Glutamatergic neuron (in vitro differentiated cells): ENCODE data around the gene TMEM38A. TPM values are rescaled to one million over a fixed set of nuclear protein-coding genes. Genes with fewer than 3 reads are reported as not detected.

Source experiments
- DNase-seq: peaks from one replicate; pipeline ENCODE4 v3.0.0; 2022
- H3K27ac Mint-ChIP-seq: one replicate; pipeline ENCODE4 v1.8.0; 2020; ENCODE audit warnings: mild to moderate bottlenecking, mixed read lengths, inconsistent platforms; ENCODE audit not compliant: unreplicated experiment
- H3K27me3 Mint-ChIP-seq: one replicate; pipeline ENCODE4 v1.8.0; 2020; ENCODE audit warnings: mild to moderate bottlenecking, moderate library complexity, mixed read lengths, inconsistent platforms; ENCODE audit not compliant: unreplicated experiment
- H3K36me3 Mint-ChIP-seq: one replicate; pipeline ENCODE4 v1.8.0; 2020; ENCODE audit warnings: mild to moderate bottlenecking, mixed read lengths, inconsistent platforms; ENCODE audit not compliant: unreplicated experiment
- H3K4me1 Mint-ChIP-seq: one replicate; pipeline ENCODE4 v1.8.0; 2020; ENCODE audit warnings: mild to moderate bottlenecking, low read depth, mixed read lengths, inconsistent platforms; ENCODE audit not compliant: unreplicated experiment
- H3K4me3 Mint-ChIP-seq: one replicate; pipeline ENCODE4 v1.8.0; 2020; ENCODE audit warnings: mild to moderate bottlenecking, mixed read lengths, inconsistent platforms; ENCODE audit not compliant: unreplicated experiment
- H3K9me3 Mint-ChIP-seq: one replicate; pipeline ENCODE4 v1.8.0; 2020; ENCODE audit warnings: mild to moderate bottlenecking, moderate library complexity, mixed read lengths, inconsistent platforms; ENCODE audit not compliant: unreplicated experiment
- CTCF ChIP-seq: fragments of 200-600 bp; sonication (generic); IDR thresholded peaks from one replicate; pipeline ENCODE4 v1.5.0; 2021; ENCODE audit not compliant: partially characterized antibody, unreplicated experiment
- total RNA-seq: library from RNA; stranded (reverse); fragmentation: NEBNext Ultra II Directional; extraction: Animal tissue kit (Norgen Biotek cat#: 25700); gene quantifications from one replicate; pipeline ENCODE4 v1.2.1, GENCODE V29; 2021; ENCODE audit not compliant: unreplicated experiment

Gene TMEM38A
- total RNA-seq, 1 donor from 2014 or later, result 7.1 TPM

GRCh38 chr19:16736709-16737108 is 75.8 kb downstream of the TMEM38A start:
- Mint-ChIP-seq H3K4me1 (no peaks in the 10 kb centered on the region), H3K27ac (no peak overlapping the region), H3K9me3 (peaks cover 1% of the 10 kb centered on the region), H3K27me3 (no peaks in the 10 kb centered on the region), H3K4me3 (no peak overlapping the region), H3K36me3 (no peaks in the 10 kb centered on the region)
- DNase-seq, result no peak
- TF ChIP-seq CTCF, result no peak

- TF ChIP-seq CTCF, result no peak
- Mint-ChIP-seq H3K4me3 (no peak overlapping the region), H3K27me3 (no peaks in the 10 kb centered on the region), H3K36me3 (no peaks in the 10 kb centered on the region), H3K4me1 (no peaks in the 10 kb centered on the region), H3K9me3 (peaks cover 1% of the 10 kb centered on the region), H3K27ac (no peak overlapping the region)
- no peak for DNase-seq
Measured at GRCh38 chr19:16737911-16738310, 77.0 kb downstream of the TMEM38A start.

- no peaks in the 10 kb centered on the region for H3K36me3 Mint-ChIP-seq
- no peak overlapping the region for H3K4me3 Mint-ChIP-seq
- no peaks in the 10 kb centered on the region for H3K4me1 Mint-ChIP-seq
- TF ChIP-seq CTCF, result no peak
- no peaks in the 10 kb centered on the region for H3K27me3 Mint-ChIP-seq
- H3K9me3 Mint-ChIP-seq, result peaks cover 1% of the 10 kb centered on the region
- DNase-seq, result no peak
- H3K27ac Mint-ChIP-seq, result no peak overlapping the region
Measured at GRCh38 chr19:16739546-16739945, 78.6 kb downstream of the TMEM38A start.

Other genes starting within 250 kb of the TMEM38A start
- gene EPS15L1, start 189.2 kb upstream of the TMEM38A start, total RNA-seq, result 84.9 TPM
- gene CALR3, start 165.0 kb upstream of the TMEM38A start, total RNA-seq, result not detected
- gene C19orf44, start 164.7 kb upstream of the TMEM38A start, total RNA-seq, result 5.0 TPM
- 50.7 TPM for gene CHERP, start 118.7 kb upstream of the TMEM38A start, total RNA-seq
- 31.9 TPM for gene SLC35E1, start 88.7 kb upstream of the TMEM38A start, total RNA-seq
- gene MED26, start 32.9 kb upstream of the TMEM38A start, total RNA-seq, result 9.8 TPM
- gene SMIM7, start 995 bp upstream of the TMEM38A start, total RNA-seq, result 81.0 TPM
- not detected for gene NWD1, start 58.7 kb downstream of the TMEM38A start, total RNA-seq
- 97.9 TPM for gene SIN3B, start 168.3 kb downstream of the TMEM38A start, total RNA-seq
- gene F2RL3, start 227.9 kb downstream of the TMEM38A start, total RNA-seq, result not detected